Measurements from ENCODE around the gene HLA-F. TPM values are rescaled to one million over a fixed set of nuclear protein-coding genes. Genes with fewer than 3 reads are reported as not detected.

The HLA-F gene
- 2.4 TPM in 1 of 2 replicates, not detected in the other for total RNA-seq (2014; rRNA removed)
- polyA plus RNA-seq (2012): 1.3 TPM

DNA sequence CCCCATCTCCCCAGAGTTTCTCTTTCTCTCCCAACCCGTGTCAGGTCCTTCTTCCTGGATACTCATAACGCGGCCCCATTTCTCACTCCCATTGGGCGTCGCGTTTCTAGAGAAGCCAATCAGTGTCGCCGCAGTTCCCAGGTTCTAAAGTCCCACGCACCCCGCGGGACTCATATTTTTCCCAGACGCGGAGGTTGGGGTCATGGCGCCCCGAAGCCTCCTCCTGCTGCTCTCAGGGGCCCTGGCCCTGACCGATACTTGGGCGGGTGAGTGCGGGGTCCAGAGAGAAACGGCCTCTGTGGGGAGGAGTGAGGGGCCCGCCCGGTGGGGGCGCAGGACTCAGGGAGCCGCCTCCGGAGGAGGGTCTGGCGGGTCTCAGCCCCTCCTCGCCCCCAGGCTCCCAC, at the start of gene HLA-F:
Gene HLA-F (plus strand): TSS at position 173 of the 404 bp plus-strand sequence. CDS start 30 bp downstream, at position 203.
- DNase-seq (ENCODE audit: low read depth): peak; percentile 66

DNA sequence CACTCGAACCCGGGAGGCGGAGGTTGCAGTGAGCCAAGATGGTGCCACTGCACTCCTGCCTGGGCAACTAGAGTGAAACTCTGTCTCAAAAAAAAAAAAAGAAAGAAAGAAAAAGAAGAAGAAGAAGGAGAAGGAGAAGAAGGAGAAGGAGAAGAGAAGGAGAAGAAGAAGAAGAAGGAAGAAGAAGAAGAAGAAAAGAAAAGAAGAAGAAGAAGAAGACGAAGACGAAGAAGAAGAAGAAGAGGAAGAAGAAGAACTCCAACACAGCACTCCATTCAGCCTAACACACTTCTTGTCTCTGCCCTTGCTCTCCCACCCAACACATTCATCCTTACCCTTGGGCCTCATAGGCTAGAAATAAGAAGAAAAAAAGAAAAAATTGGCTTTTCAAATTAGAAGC, 49.2 kb upstream of the HLA-F start:
- no peak for DNase-seq (ENCODE audit: low read depth)

DNA sequence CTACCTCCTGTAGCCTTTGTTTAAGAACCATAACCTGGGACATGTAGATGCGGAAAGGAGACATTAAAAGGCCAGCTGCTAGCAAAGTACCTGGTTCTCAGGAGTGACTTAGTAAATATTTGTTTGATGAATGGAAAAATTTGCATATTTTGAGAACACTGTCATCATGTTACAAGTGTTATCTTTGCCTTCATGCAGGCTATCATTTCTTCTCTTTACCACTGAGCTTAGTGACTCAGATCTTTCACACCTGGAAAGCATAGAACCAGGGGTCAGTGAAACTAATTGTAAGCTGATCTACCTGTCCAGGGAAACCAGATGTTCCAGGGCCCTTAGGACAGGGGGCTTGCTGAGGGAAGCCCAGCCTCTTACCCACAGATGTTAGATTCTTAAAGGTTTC, 47.7 kb upstream of the HLA-F start:
- no peak for DNase-seq (ENCODE audit: low read depth)

DNA sequence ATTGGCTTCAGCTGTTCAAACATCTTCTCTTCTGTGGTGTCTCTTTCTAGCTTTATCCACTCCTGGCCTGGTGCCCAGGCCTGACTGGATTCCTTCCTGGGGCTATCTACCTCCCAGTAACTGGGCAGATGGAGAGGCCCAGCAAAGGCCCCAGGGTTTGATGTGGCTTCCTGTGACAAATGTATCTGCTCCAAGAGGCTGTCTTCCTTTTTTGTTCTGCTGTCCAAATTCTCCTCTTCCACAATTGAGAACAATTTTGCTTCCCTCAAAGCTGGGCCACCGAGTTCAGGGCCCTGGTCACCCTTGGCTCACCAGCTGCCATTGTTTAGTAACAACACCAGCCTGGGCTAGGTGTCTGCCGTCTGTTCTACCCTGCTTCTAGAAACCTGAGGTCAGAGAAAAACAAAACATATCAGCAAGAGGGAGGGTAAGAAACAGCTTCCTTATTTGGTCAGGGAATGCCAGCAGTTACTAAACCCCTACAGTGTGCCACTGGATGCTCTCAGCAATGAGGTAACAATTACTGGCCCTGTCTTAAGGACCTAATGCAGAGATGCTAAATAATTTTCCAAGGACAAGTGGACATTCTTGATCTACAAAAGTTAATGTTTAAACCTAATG, 46.1 kb upstream of the HLA-F start:
- peak; percentile 6 for DNase-seq (ENCODE audit: low read depth)

DNA sequence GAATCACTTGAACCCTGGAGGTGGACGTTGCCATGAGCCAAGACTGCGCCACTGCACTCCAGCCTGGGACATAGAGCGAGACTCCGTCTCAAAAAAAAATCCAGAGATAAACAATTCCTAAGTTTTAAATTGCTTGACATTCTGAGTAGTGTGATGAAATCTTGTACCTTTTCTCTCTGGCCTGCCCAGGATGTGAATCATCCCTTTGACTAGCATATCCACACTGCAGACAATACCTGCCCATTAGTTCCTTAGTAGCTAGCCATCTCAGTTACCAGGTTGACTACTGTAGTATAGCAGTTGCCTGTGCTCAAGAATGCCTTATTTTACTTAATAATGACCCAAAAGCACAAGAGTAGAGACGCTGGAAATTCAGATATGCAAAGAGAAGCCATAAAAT, 45.1 kb upstream of the HLA-F start:
- DNase-seq (ENCODE audit: low read depth): no peak

- no peak for DNase-seq (ENCODE audit: low read depth)
Observed at GRCh38 chr6:29679962-29680361, 43.3 kb upstream of the HLA-F start.

GRCh38 chr6:29680416-29680815, 42.8 kb upstream of the HLA-F start:
- no peak for DNase-seq (ENCODE audit: low read depth)

GRCh38 chr6:29680904-29681303, 42.3 kb upstream of the HLA-F start, which contains the start of gene ZFP57:
Gene ZFP57, minus strand, starts transcription at chr6:29681152. Its CDS starts 4,149 bp downstream, at chr6:29677003.
- no peak for DNase-seq (ENCODE audit: low read depth)

- DNase-seq (ENCODE audit: low read depth): no peak
Observed at GRCh38 chr6:29681811-29682210, 41.4 kb upstream of the HLA-F start.

- DNase-seq (ENCODE audit: low read depth): no peak
Observed at GRCh38 chr6:29685718-29686326, 37.4 kb upstream of the HLA-F start.

DNA sequence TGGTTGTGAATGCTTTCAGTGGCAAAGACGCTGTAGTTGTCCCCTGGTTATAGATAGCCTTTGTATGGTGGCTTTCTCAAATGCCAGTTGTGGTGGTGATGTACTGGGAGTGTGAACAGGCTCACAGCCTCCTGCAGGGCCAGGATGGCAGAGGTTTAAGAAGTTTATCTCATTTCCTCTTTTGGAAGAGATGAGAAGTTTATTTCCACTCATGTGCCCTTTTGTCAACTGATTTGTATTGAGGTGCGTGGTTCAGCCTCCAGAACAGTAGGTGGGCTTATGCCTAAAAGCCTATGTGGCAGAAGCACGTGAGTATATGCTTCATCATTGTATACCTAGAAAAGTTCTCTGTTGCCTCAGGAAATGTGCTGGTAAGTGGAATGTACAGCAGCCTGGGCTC, 28.6 kb upstream of the HLA-F start:
- no peak for DNase-seq (ENCODE audit: low read depth)

- peak; percentile 20 for DNase-seq (ENCODE audit: low read depth)
Observed at GRCh38 chr6:29696147-29697125, 26.8 kb upstream of the HLA-F start.

GRCh38 chr6:29702519-29703103, 20.6 kb upstream of the HLA-F start:
- DNase-seq (ENCODE audit: low read depth): peak; percentile 1

GRCh38 chr6:29705389-29706231, 17.6 kb upstream of the HLA-F start:
- peak; percentile 46 for DNase-seq (ENCODE audit: low read depth)

- peak; percentile 2 for DNase-seq (ENCODE audit: low read depth)
Observed at GRCh38 chr6:29708432-29709179, 14.6 kb upstream of the HLA-F start.

DNA sequence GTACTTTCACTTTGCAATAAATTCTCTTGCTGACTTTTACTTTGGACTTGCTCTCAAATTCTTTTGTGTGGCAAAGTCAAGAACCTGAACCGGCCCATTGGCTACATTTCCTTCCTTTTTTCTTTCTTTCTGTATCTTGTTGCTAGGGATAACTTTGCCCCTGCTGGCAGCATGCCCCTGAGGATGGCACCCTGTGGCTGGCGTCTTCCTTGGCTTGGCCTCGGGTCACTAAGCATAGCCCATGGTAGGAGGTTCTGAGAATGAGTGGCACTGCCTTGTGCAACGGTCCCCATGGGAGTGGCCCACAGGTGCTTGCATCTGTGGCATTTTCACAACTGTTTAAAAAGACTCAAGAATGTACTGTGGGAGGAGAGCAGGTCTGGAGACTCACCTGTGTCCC, 14.0 kb upstream of the HLA-F start:
- DNase-seq (ENCODE audit: low read depth): no peak

GRCh38 chr6:29710281-29710941, 12.8 kb upstream of the HLA-F start:
- DNase-seq (ENCODE audit: low read depth): no peak

GRCh38 chr6:29720863-29721262, 2.4 kb upstream of the HLA-F start:
- DNase-seq (ENCODE audit: low read depth): no peak
